GM18870 (cell line): ENCODE data around the gene HMGB3.
"Not testable (repeated sequence)": the region's sequence is repeated elsewhere in the genome, so short reads cannot be mapped to it uniquely, and the experiment has no call there.

Experiments
- ATAC-seq: cut with Tn5 transposase; IDR thresholded peaks from one replicate; pipeline ENCODE4 v1.9.1; 2021; ENCODE audit warnings: moderate library complexity; ENCODE audit not compliant: unreplicated experiment

HMGB3 gene

GRCh38 chrX:150975655-150976390 lies 7.3 kb upstream of the HMGB3 start:
- ATAC-seq = no peak

- no peak for ATAC-seq
Observed at GRCh38 chrX:150977411-150978162, 5.5 kb upstream of the HMGB3 start.

GRCh38 chrX:150980186-150980585 lies 2.9 kb upstream of the HMGB3 start:
- no peak for ATAC-seq

DNA sequence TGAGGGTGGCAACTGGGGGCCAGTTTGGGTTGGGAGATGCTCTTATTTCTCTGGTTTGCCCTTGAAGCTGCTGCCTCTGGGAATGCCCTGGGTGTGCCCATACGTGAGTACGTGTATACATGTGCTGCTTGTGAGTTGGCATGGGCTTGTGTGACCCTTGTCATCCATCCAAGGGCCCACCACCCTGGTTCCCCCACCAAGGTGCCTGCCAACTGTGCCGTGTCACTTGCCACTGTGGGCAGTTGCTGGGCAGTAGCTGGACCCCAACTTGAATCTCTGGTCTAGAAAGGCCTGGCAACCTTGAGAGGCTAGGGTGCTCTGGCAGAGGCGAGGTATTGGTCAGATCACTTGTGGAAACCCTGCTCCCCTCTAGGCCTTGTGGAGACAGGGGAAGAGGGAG lies 2.4 kb upstream of the HMGB3 start:
- ATAC-seq = no peak

- ATAC-seq = no peak
Observed at GRCh38 chrX:150982235-150982787, 824 bp upstream of the HMGB3 start.

GRCh38 chrX:150983521-150984168 lies 510 bp downstream of the HMGB3 start:
- ATAC-seq = peak; percentile 21

- no peak for ATAC-seq
Observed at GRCh38 chrX:150984169-150984824, 1.2 kb downstream of the HMGB3 start.

DNA sequence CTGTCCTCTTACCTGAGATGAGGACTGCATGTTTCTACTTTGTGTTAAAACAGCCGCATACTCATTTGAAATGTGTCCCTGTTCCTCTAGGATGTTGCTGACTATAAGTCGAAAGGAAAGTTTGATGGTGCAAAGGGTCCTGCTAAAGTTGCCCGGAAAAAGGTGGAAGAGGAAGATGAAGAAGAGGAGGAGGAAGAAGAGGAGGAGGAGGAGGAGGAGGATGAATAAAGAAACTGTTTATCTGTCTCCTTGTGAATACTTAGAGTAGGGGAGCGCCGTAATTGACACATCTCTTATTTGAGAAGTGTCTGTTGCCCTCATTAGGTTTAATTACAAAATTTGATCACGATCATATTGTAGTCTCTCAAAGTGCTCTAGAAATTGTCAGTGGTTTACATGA lies 4.6 kb downstream of the HMGB3 start:
- not testable (repeated sequence) for ATAC-seq

- no peak for ATAC-seq
Observed at GRCh38 chrX:150989420-150989819, 6.3 kb downstream of the HMGB3 start.

DNA sequence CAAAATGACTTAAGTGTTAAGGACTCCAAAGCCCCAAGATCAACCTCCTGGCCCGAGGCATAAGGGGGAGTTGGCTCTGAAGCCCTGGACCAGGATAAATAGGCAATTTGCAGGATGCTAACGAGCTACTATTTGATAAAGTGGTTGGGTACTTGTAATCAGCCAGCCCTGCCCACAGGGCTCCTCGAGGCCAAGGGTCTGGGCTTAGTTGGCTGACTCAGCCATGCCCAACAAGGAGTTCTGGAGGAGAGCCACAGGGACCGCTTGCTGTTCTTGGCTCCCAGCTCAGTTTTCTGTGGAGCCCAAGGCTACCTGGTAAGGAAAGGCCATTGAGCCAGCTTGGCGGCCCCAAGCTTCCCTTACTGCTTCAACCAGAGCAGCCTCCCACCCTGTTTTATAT lies 7.8 kb downstream of the HMGB3 start:
- no peak for ATAC-seq

- ATAC-seq = no peak
Observed at GRCh38 chrX:151000861-151001331, 17.8 kb downstream of the HMGB3 start.

DNA sequence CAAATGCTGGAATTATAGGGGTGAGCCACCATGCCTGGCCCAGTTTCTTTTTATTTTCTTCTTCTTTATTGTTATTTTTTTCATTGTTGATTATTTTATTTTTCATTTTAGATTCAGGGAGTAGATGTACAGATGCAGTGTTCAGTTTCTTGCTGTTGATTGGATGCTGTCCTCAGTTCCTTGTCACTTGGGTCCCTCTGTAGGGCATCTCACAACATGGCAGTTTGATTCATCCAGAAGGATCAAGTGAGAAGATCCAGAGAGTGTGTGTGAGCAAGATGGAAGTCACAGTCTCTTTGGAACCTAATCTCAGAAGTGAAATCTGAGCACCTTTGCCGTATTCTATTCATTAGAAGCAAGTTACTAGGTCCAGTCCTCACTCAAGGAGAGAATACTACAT lies 20.9 kb downstream of the HMGB3 start:
- no peak for ATAC-seq

DNA sequence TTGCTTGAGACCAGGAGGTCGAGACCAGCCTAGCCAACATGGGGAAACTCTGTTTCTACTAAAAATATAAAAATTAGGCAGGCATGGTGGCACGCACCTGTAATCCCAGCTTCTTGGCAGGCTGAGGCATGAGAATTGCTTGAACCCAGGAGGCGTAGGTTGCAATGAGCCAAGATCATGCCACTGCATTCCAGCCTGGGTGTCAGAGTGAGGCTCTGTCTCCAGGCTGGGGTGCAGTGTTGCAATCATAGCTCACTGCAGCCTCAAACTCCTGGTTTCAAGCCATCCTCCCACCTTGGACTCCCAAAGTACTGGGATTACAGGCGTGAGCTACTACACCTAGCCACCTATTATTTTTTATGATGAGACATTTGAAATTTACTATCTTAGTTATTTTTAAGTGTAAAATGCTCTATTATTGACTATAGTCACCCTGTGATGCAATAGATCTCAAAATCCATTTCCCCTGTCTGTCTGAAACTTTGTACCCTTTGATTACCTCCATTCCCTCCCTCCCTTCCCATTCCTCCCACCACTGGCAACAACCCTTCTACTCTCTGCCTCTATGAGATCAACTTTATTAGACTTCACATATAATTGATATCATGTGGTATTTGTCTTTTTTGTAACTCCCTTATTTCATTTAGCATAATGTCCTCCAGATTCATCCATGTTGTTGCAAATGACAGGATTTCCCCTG lies 23.4 kb downstream of the HMGB3 start:
- ATAC-seq = no peak

DNA sequence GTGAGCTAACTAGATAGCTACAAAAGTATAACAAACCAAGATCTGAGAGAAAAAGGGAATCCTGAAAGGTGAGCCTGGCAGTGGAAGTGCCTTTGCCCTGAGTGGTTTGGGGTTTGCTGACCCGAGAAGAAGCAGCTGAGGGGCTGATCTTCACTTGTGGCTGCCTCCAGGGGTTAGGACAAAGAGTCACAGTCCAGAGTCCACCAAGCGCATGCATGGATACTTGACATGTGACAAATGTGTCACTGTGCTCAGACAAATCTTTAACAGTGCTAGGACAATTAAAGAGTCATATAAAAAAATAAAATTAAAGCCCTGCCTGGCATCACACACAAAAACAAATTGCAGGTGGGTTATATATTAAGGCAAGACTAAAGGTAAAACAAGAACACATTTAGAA lies 26.4 kb downstream of the HMGB3 start:
- ATAC-seq = no peak

GRCh38 chrX:151013164-151013743 lies 30.1 kb downstream of the HMGB3 start:
- no peak for ATAC-seq

DNA sequence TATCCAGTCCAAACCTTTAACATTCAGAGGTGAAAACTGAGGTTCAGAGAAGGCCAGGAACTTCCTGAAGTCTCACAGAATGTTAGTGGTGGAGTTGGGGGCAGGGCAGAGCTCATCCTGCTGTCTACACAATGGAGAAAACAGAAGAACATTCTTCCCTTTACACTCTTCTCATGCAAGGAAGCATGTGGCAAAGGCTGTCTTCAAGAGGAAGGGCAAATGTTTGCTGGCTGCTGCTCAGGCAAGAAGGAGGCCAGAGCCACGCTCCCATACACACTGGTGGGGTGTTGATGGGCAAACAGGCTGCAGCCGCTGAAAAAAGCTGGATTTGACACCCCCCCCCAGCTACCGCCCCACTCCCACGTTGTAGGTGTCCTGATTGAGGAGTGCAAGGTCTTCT lies 32.5 kb downstream of the HMGB3 start:
- no peak for ATAC-seq

DNA sequence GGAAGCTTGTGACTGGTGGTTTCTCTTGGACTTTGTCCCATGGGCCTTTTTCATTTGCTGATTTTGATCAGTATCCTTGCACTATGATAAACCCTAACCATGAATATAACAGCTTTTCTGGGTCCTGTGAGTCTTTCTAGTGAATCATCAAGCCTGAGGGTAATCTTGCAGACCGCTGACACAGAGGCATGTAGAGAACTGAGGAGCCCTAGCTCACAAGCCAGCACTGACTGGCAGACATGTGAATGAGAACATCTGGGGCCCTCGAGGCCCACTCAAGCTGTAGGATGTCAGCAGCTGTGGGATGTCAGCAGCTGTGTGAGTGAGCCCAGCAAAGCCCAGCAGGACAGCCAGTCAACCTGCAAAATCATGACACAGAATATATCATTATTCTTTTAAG lies 36.7 kb downstream of the HMGB3 start:
- no peak for ATAC-seq

DNA sequence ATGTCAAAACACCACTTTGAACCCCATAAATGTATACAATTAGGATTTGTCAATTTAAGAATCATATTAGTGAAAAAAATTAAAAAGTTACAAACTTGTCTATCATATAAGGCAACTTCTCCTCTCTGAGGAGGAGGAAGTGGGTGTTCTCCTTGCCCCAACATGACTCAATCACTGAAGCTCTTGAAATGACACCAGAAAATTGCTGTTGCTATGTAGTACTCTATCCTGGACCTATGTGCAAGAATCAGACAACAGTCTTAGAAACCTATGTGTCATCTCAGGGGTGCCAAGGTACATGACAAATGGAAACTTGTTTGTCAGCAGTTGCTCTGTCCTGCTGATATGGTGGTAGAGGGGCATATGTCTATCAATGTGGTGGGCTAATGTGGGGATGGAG lies 47.7 kb downstream of the HMGB3 start:
- no peak for ATAC-seq

GRCh38 chrX:151031391-151031975 lies 48.3 kb downstream of the HMGB3 start:
- ATAC-seq = no peak

DNA sequence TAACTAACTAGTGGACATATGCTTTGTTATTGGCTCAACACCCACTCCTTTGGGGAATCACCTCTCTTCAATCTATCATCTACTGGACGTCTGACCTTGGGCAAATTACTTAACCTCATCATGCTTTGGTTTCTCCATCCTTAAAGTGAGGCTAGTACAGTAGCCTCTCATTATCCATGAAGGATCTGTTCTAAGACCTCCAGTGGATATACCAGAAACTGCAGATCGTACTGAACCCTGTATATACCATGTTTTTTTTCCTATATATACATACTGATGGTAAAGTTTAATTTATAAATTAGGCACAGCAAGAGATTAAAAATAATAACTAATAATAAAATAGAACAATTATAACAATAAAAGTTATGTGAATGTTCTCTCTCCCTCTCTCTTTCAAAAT lies 56.2 kb downstream of the HMGB3 start:
- no peak for ATAC-seq
